HEK293 (cell line): ENCODE data around the gene C1orf198.
A peak's percentile ranks its signal among the peaks of the same experiment; 100 is the strongest.

Experiments
- CTCF ChIA-PET: fragments of 350-600 bp; formaldehyde crosslinking; extraction: SDS; loops from one replicate; lab custom pipeline; 2021; ENCODE audit warnings: antibody characterized with exemption; lab: Yijun Ruan, JAX
- POLR2A ChIA-PET: fragments of 300-600 bp; formaldehyde crosslinking; extraction: SDS; loops from one replicate; lab custom pipeline; 2020; ENCODE audit warnings: antibody characterized with exemption, inconsistent platforms; lab: Yijun Ruan, JAX
- H3K27ac ChIP-seq: fragments of 200-500 bp; sonication (Bioruptor generic); 2 replicates; pipeline ENCODE4 v1.5.1; 2014; ENCODE audit warnings: low read depth, low read length, control low read depth, inconsistent platforms; ENCODE audit errors: extremely low read depth
- H3K36me3 ChIP-seq, 2 experiments: fragments of 200-500 bp in 1 of 2; sonication (Bioruptor generic) in 1 of 2; 1 replicate in 1 of 2; 2 replicates in 1 of 2; pipeline ENCODE4 v1.5.1; 2014 to 2017; ENCODE audit warnings: inconsistent platforms in 2 of 2, low read length in 2 of 2; ENCODE audit not compliant: control insufficient read depth in 2 of 2, insufficient read depth in 1 of 2
- H3K4me1 ChIP-seq: fragments of 200-500 bp; sonication (Bioruptor generic); 2 replicates; pipeline ENCODE4 v1.5.1; 2014; ENCODE audit warnings: mild to moderate bottlenecking, low read length, inconsistent platforms; ENCODE audit not compliant: control insufficient read depth, insufficient read depth
- H3K4me3 ChIP-seq: 2 replicates; pipeline ENCODE4 v1.5.1; 2011; ENCODE audit warnings: low read depth, mild to moderate bottlenecking, control low read depth, low read length, moderate library complexity
- H3K9me3 ChIP-seq: fragments of 200-500 bp; sonication (Bioruptor generic); 2 replicates; pipeline ENCODE4 v1.5.1; 2014; ENCODE audit warnings: low read depth, low read length, inconsistent platforms; ENCODE audit not compliant: control insufficient read depth, insufficient read depth
- HOXC10 ChIP-seq: sonication (generic); formaldehyde crosslinking; IDR thresholded peaks from 2 replicates; pipeline ENCODE4 v1.8.1; 2023; ENCODE audit warnings: mild to moderate bottlenecking, missing genetic modification reagents
- KLF1 ChIP-seq: fragments of 450-650 bp; formaldehyde crosslinking; IDR thresholded peaks from 2 replicates; pipeline ENCODE4 v1.5.1; 2016; ENCODE audit warnings: missing biosample characterization, missing genetic modification characterization
- KLF17 ChIP-seq: fragments of 450-650 bp; formaldehyde crosslinking; IDR thresholded peaks from 2 replicates; pipeline ENCODE4 v1.5.1; 2016; ENCODE audit warnings: missing biosample characterization, missing genetic modification characterization
- KLF7 ChIP-seq: fragments of 450-650 bp; formaldehyde crosslinking; IDR thresholded peaks from 2 replicates; pipeline ENCODE4 v1.5.1; 2016; ENCODE audit warnings: missing biosample characterization, missing genetic modification characterization, borderline replicate concordance
- SCRT2 ChIP-seq: fragments of 450-650 bp; formaldehyde crosslinking; IDR thresholded peaks from 2 replicates; pipeline ENCODE4 v1.5.1; 2016; ENCODE audit warnings: missing biosample characterization, missing genetic modification characterization
- ZFP37 ChIP-seq: fragments of 450-650 bp; formaldehyde crosslinking; IDR thresholded peaks from 2 replicates; pipeline ENCODE4 v1.5.1; 2016; ENCODE audit warnings: missing biosample characterization, missing genetic modification characterization
- ZNF2 ChIP-seq: fragments of 450-650 bp; formaldehyde crosslinking; IDR thresholded peaks from 2 replicates; pipeline ENCODE4 v1.5.1; 2016; ENCODE audit warnings: missing biosample characterization, missing genetic modification characterization
- ZNF214 ChIP-seq: fragments of 450-650 bp; formaldehyde crosslinking; IDR thresholded peaks from 2 replicates; pipeline ENCODE4 v1.5.1; 2017; ENCODE audit warnings: missing biosample characterization, mild to moderate bottlenecking, missing genetic modification characterization, borderline replicate concordance
- ZNF24 ChIP-seq: fragments of 450-650 bp; formaldehyde crosslinking; IDR thresholded peaks from 2 replicates; pipeline ENCODE4 v1.5.1; 2016; ENCODE audit warnings: missing biosample characterization, missing genetic modification characterization
- ZNF501 ChIP-seq: fragments of 450-650 bp; formaldehyde crosslinking; IDR thresholded peaks from 2 replicates; pipeline ENCODE4 v1.5.1; 2016; ENCODE audit warnings: missing biosample characterization, missing genetic modification characterization
- ZNF544 ChIP-seq: fragments of 450-650 bp; formaldehyde crosslinking; IDR thresholded peaks from 2 replicates; pipeline ENCODE4 v1.5.0; 2017; ENCODE audit warnings: missing biosample characterization, missing genetic modification characterization
- ZNF558 ChIP-seq: fragments of 450-650 bp; formaldehyde crosslinking; IDR thresholded peaks from 2 replicates; pipeline ENCODE4 v1.5.1; 2016; ENCODE audit warnings: missing biosample characterization, missing genetic modification characterization
- ZNF664 ChIP-seq: fragments of 450-650 bp; formaldehyde crosslinking; IDR thresholded peaks from 2 replicates; pipeline ENCODE4 v1.5.1; 2016; ENCODE audit warnings: missing biosample characterization, missing genetic modification characterization
- ZNF707 ChIP-seq: fragments of 450-650 bp; formaldehyde crosslinking; IDR thresholded peaks from 2 replicates; pipeline ENCODE4 v1.5.1; 2016; ENCODE audit warnings: missing biosample characterization, missing genetic modification characterization
- ZNF76 ChIP-seq: fragments of 450-650 bp; formaldehyde crosslinking; IDR thresholded peaks from 2 replicates; pipeline ENCODE4; 2016; ENCODE audit warnings: low read depth, missing biosample characterization, missing genetic modification characterization, borderline replicate concordance
- ZNF768 ChIP-seq: fragments of 450-650 bp; formaldehyde crosslinking; IDR thresholded peaks from 2 replicates; pipeline ENCODE4 v1.5.1; 2018; ENCODE audit warnings: missing biosample characterization, mild to moderate bottlenecking, missing genetic modification characterization
- ZNF776 ChIP-seq: fragments of 450-650 bp; formaldehyde crosslinking; IDR thresholded peaks from 2 replicates; pipeline ENCODE4 v1.5.0; 2017; ENCODE audit warnings: missing biosample characterization, missing genetic modification characterization, borderline replicate concordance
- ZNF843 ChIP-seq: fragments of 450-650 bp; formaldehyde crosslinking; IDR thresholded peaks from 2 replicates; pipeline ENCODE4 v1.5.1; 2016; ENCODE audit warnings: missing biosample characterization, missing genetic modification characterization
- TF ChIP-seq, protein P1 (sequence below): fragments of 450-650 bp; formaldehyde crosslinking; IDR thresholded peaks from 2 replicates; pipeline ENCODE4 v1.5.1; 2016; ENCODE audit warnings: missing biosample characterization, missing genetic modification characterization
- TF ChIP-seq, protein P2 (sequence below): fragments of 450-650 bp; formaldehyde crosslinking; IDR thresholded peaks from 2 replicates; pipeline ENCODE4 v1.5.1; 2016; ENCODE audit warnings: missing biosample characterization, missing genetic modification characterization
- TF ChIP-seq, protein P3 (sequence below): fragments of 450-650 bp; formaldehyde crosslinking; IDR thresholded peaks from 2 replicates; pipeline ENCODE4 v1.5.1; 2016; ENCODE audit warnings: missing biosample characterization, missing genetic modification characterization
- TF ChIP-seq, protein P4 (sequence below): fragments of 450-650 bp; formaldehyde crosslinking; IDR thresholded peaks from 2 replicates; pipeline ENCODE4 v1.5.1; 2016; ENCODE audit warnings: missing biosample characterization, missing genetic modification characterization

Gene C1orf198

DNA sequence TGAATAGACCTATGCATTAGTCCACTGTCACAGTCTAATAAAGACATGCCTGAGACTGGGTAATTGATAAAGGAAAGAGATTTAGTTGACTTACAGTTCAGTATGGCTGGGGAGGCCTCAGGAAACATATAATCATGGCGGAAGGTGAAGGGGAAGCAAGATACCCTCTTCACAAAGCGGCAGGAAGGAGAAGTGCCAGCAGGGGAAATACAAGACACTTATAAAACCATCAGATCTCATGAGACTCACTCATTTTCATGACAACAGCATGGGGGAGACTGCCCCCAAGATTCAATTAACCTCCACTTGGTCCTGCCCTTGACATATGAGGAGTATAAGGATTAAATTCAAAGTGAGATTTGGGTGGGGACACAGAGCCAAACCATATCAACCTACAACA, 61.8 kb downstream of the C1orf198 start (continued):
- TF ChIP-seq ZNF707 (tag by site-specific recombination): no peak
- TF ChIP-seq ZNF24 (tag by site-specific recombination): no peak
- no peak for TF ChIP-seq ZFP37 (tag by site-specific recombination)
- TF ChIP-seq, protein P1, sequence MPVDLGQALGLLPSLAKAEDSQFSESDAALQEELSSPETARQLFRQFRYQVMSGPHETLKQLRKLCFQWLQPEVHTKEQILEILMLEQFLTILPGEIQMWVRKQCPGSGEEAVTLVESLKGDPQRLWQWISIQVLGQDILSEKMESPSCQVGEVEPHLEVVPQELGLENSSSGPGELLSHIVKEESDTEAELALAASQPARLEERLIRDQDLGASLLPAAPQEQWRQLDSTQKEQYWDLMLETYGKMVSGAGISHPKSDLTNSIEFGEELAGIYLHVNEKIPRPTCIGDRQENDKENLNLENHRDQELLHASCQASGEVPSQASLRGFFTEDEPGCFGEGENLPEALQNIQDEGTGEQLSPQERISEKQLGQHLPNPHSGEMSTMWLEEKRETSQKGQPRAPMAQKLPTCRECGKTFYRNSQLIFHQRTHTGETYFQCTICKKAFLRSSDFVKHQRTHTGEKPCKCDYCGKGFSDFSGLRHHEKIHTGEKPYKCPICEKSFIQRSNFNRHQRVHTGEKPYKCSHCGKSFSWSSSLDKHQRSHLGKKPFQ (tag by site-specific recombination): no peak
- TF ChIP-seq, all 188 proteins: peak for 0

GRCh38 chr1:230804396-230804795, 63.9 kb downstream of the C1orf198 start:
- Histone ChIP-seq H3K27ac (no peak overlapping the region), H3K4me3 (no peak overlapping the region), H3K4me1 (no peaks in the 10 kb centered on the region), H3K9me3 (no peaks in the 10 kb centered on the region)
- CTCF ChIA-PET: interaction anchor here (1.3 kb wide), 1 partner anchor 406 kb away, joined by 3 read pairs; no protein-coding TSS in a partner anchor
- POLR2A ChIA-PET: no interaction called here
- TF ChIP-seq ZNF776: no peak
- TF ChIP-seq, all 188 proteins: peak for 0
- H3K36me3 ChIP-seq: no peaks in the 10 kb centered on the region

DNA sequence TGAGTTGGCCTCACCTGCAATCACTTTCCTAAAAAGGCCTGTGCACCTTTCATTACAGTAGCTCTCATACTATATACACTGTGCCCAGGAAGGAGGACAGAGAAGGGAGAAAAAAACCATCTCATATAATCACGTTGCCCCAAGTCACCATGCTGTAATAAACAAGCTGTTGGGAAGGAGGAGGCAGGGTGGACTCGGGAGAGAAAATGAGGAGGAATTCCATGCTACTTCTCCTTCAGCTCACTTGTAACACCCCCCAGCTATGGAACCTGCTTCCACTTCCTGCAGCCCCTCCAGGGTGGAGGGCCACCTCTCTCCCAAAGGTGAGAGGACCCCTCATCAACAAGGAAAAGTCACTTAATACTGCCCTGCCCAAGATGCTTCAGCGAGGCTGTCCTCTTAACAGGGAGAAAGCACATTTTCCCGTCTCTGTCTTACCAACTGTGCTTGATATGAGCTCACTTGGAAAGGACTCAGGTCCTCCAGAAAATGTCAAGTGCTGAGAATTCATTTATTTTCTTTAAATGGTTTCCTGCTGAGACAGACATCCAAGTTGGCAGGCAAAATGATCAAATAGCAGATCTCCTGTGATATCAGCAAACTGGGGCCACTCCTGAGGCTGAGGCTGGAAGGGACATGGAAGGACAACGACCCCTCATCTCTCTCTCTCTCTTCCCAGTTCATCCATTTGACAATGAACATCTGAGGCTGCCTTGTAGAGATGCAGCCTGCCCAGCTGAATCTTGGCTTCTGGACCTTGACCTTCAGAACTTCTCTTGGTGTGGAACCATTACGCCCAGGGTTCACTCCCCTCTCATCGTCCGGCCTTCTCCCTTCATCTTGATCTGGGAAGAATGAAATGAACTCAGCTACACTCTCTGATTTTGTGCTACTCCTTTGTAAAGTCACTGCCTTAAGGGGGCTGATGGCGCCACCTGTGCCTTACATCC, 67.2 kb downstream of the C1orf198 start:
- POLR2A ChIA-PET: interaction anchor here (0.6 kb wide), 1 partner anchor 9 kb away, joined by 3 read pairs; no protein-coding TSS in a partner anchor

GRCh38 chr1:230798491-230798890, 69.8 kb downstream of the C1orf198 start:
- Histone ChIP-seq H3K9me3 (no peaks in the 10 kb centered on the region), H3K27ac (no peak overlapping the region), H3K36me3 (no peaks in the 10 kb centered on the region), H3K4me3 (no peak overlapping the region), H3K4me1 (no peaks in the 10 kb centered on the region)
- ChIA-PET CTCF (interaction anchor here (0.6 to 4.7 kb wide), 33 partner anchors 9 to 444 kb away, joined by 3 to 45 read pairs (median 4); partner anchors contain the start of genes ARV1, C1orf198 and TTC13), POLR2A (no interaction called here)
- no peak for TF ChIP-seq KLF1 (tag by site-specific recombination)
- no peak for TF ChIP-seq ZNF843 (tag by site-specific recombination)
- no peak for TF ChIP-seq HOXC10 (CRISPR knock-in tag)
- TF ChIP-seq, protein P2, sequence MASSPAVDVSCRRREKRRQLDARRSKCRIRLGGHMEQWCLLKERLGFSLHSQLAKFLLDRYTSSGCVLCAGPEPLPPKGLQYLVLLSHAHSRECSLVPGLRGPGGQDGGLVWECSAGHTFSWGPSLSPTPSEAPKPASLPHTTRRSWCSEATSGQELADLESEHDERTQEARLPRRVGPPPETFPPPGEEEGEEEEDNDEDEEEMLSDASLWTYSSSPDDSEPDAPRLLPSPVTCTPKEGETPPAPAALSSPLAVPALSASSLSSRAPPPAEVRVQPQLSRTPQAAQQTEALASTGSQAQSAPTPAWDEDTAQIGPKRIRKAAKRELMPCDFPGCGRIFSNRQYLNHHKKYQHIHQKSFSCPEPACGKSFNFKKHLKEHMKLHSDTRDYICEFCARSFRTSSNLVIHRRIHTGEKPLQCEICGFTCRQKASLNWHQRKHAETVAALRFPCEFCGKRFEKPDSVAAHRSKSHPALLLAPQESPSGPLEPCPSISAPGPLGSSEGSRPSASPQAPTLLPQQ (tag by site-specific recombination): no peak
- TF ChIP-seq KLF17 (tag by site-specific recombination): no peak
- TF ChIP-seq ZNF544 (tag by site-specific recombination): no peak
- TF ChIP-seq, protein P3, sequence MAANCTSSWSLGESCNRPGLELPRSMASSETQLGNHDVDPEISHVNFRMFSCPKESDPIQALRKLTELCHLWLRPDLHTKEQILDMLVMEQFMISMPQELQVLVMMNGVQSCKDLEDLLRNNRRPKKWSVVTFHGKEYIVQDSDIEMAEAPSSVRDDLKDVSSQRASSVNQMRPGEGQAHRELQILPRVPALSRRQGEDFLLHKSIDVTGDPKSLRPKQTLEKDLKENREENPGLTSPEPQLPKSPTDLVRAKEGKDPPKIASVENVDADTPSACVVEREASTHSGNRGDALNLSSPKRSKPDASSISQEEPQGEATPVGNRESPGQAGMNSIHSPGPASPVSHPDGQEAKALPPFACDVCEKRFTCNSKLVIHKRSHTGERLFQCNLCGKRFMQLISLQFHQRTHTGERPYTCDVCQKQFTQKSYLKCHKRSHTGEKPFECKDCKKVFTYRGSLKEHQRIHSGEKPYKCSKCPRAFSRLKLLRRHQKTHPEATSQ: no peak
- TF ChIP-seq ZNF214: no peak
- no peak for TF ChIP-seq ZNF558 (tag by site-specific recombination)
- TF ChIP-seq ZNF2 (tag by site-specific recombination): no peak
- no peak for TF ChIP-seq ZNF501
- TF ChIP-seq ZNF76: no peak
- TF ChIP-seq KLF7 (tag by site-specific recombination): no peak
- TF ChIP-seq, protein P4, sequence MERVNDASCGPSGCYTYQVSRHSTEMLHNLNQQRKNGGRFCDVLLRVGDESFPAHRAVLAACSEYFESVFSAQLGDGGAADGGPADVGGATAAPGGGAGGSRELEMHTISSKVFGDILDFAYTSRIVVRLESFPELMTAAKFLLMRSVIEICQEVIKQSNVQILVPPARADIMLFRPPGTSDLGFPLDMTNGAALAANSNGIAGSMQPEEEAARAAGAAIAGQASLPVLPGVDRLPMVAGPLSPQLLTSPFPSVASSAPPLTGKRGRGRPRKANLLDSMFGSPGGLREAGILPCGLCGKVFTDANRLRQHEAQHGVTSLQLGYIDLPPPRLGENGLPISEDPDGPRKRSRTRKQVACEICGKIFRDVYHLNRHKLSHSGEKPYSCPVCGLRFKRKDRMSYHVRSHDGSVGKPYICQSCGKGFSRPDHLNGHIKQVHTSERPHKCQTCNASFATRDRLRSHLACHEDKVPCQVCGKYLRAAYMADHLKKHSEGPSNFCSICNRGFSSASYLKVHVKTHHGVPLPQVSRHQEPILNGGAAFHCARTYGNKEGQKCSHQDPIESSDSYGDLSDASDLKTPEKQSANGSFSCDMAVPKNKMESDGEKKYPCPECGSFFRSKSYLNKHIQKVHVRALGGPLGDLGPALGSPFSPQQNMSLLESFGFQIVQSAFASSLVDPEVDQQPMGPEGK: no peak
- no peak for TF ChIP-seq ZNF664 (tag by site-specific recombination)

More for the DNA sequence above, 67.2 kb downstream of the C1orf198 start:
- TF ChIP-seq ZNF768 (tag by site-specific recombination) (no peak), SCRT2 (tag by site-specific recombination) (0 out of 2 replicates have a peak, but pooled peaks have one; percentile 10)
- CTCF ChIA-PET: interaction anchor here (0.6 to 1.2 kb wide), 8 partner anchors 23 to 843 kb away, joined by 3 to 5 read pairs (median 3); partner anchors contain the start of gene COG2
- no peaks in the 10 kb centered on the region for H3K36me3 ChIP-seq
- H3K4me1 ChIP-seq: no peaks in the 10 kb centered on the region
- no peak overlapping the region for H3K4me3 ChIP-seq
- no peak overlapping the region for H3K27ac ChIP-seq
- H3K9me3 ChIP-seq: no peaks in the 10 kb centered on the region
